Measurements from ENCODE around the gene UCN3.

UCN3 gene

GRCh38 chr10:5364890-5365338 is at the start of gene UCN3:
TSS of gene UCN3 (plus strand) at chr10:5364966. CDS start at chr10:5373721, 8,755 bp downstream.
- DNase-seq = no peak

GRCh38 chr10:5317547-5318107 is 47.1 kb upstream of the UCN3 start:
- no peak for DNase-seq

- DNase-seq = no peak
Observed at GRCh38 chr10:5318148-5318547, 46.6 kb upstream of the UCN3 start.

- no peak for DNase-seq
Observed at GRCh38 chr10:5319863-5320262, 44.9 kb upstream of the UCN3 start.

GRCh38 chr10:5321273-5321672 is 43.5 kb upstream of the UCN3 start:
- no peak for DNase-seq

- DNase-seq = no peak
Observed at GRCh38 chr10:5323446-5323845, 41.3 kb upstream of the UCN3 start.

- DNase-seq = no peak
Observed at GRCh38 chr10:5325076-5325475, 39.7 kb upstream of the UCN3 start.

GRCh38 chr10:5334196-5334880 is 30.4 kb upstream of the UCN3 start:
- no peak for DNase-seq

GRCh38 chr10:5338010-5338409 is 26.8 kb upstream of the UCN3 start:
- no peak for DNase-seq

- DNase-seq = no peak
Observed at GRCh38 chr10:5343092-5343491, 21.7 kb upstream of the UCN3 start.

- DNase-seq = no peak
Observed at GRCh38 chr10:5343561-5343960, 21.2 kb upstream of the UCN3 start.

GRCh38 chr10:5343979-5344378 is 20.8 kb upstream of the UCN3 start:
- DNase-seq = no peak

- DNase-seq = no peak
Observed at GRCh38 chr10:5344746-5345145, 20.0 kb upstream of the UCN3 start.

- DNase-seq = peak; percentile 0
Observed at GRCh38 chr10:5346881-5347280, 17.9 kb upstream of the UCN3 start.

- DNase-seq = no peak
Observed at GRCh38 chr10:5349362-5349761, 15.4 kb upstream of the UCN3 start.

- no peak for DNase-seq
Observed at GRCh38 chr10:5354068-5354467, 10.7 kb upstream of the UCN3 start.

GRCh38 chr10:5355594-5356301 is 9.0 kb upstream of the UCN3 start:
- DNase-seq = no peak

- no peak for DNase-seq
Observed at GRCh38 chr10:5356302-5356763, 8.4 kb upstream of the UCN3 start.

- DNase-seq = no peak
Observed at GRCh38 chr10:5360318-5360915, 4.3 kb upstream of the UCN3 start.

- no peak for DNase-seq
Observed at GRCh38 chr10:5361966-5362365, 2.8 kb upstream of the UCN3 start.

GRCh38 chr10:5362873-5363272 is 1.9 kb upstream of the UCN3 start:
- DNase-seq = no peak

- no peak for DNase-seq
Observed at GRCh38 chr10:5364374-5364773, 392 bp upstream of the UCN3 start.

- no peak for DNase-seq
Observed at GRCh38 chr10:5365928-5366327, 1.2 kb downstream of the UCN3 start.
